Epithelial cell of proximal tubule (primary cell): ENCODE results near the gene SASH3. TPM values are rescaled to one million over a fixed set of nuclear protein-coding genes. Genes with fewer than 3 reads are reported as not detected.

Experiments used
- DNase-seq: peaks from one replicate; pipeline ENCODE4 v3.0.0-alpha.2; 2011; ENCODE audit warnings: low read depth
- H3K4me3 ChIP-seq: 2 replicates; pipeline ENCODE4 v1.5.1; 2011; ENCODE audit warnings: low read depth, mild to moderate bottlenecking, low read length
- CTCF ChIP-seq: conservative IDR thresholded peaks from 2 replicates; pipeline ENCODE4 v1.5.1; 2012; ENCODE audit warnings: low read depth, mild to moderate bottlenecking, low read length
- total RNA-seq: library from RNA; depleted of rRNA; stranded (reverse); fragments of >200 nt; gene quantifications from 2 replicates; pipeline ENCODE4 v1.2.3, GENCODE V29; 2015

Gene SASH3
- total RNA-seq, 1 donor from 2014 or later, result not detected

- no peak for TF ChIP-seq CTCF
- H3K4me3 ChIP-seq, result no peak overlapping the region
- DNase-seq, result no peak
Measured at GRCh38 chrX:129813662-129814368, 34.1 kb downstream of the SASH3 start.

GRCh38 chrX:129818123-129818522, 38.4 kb downstream of the SASH3 start:
- H3K4me3 ChIP-seq, result no peak overlapping the region
- no peak for TF ChIP-seq CTCF

GRCh38 chrX:129823115-129823514, 43.4 kb downstream of the SASH3 start:
- DNase-seq, result no peak
- no peak overlapping the region for H3K4me3 ChIP-seq
- peak; percentile 60 for TF ChIP-seq CTCF

More at GRCh38 chrX:129818123-129818522, 38.4 kb downstream of the SASH3 start:
- DNase-seq, result no peak

- no peak for DNase-seq
- no peak for TF ChIP-seq CTCF
- no peak overlapping the region for H3K4me3 ChIP-seq
Measured at GRCh38 chrX:129823522-129823921, 43.8 kb downstream of the SASH3 start.

GRCh38 chrX:129824620-129825019, 44.9 kb downstream of the SASH3 start:
- H3K4me3 ChIP-seq, result no peak overlapping the region
- no peak for TF ChIP-seq CTCF
- DNase-seq, result no peak

GRCh38 chrX:129825746-129826505, 46.2 kb downstream of the SASH3 start:
- TF ChIP-seq CTCF, result no peak
- no peak overlapping the region for H3K4me3 ChIP-seq
- DNase-seq, result no peak
